Measurements from ENCODE around the gene INPP5A.
A peak's percentile ranks its signal among the peaks of the same experiment; 100 is the strongest.

The INPP5A gene

GRCh38 chr10:132636358-132636757 is 98.8 kb downstream of the INPP5A start:
- TF ChIP-seq POLR2A (IDR thresholded peaks at IDR 0.05; ENCODE audit: low read depth, low read length), result no peak
- FAIRE-seq (no peak), DNase-seq (ENCODE audit: insufficient read length, low spot score) (no peak)

DNA sequence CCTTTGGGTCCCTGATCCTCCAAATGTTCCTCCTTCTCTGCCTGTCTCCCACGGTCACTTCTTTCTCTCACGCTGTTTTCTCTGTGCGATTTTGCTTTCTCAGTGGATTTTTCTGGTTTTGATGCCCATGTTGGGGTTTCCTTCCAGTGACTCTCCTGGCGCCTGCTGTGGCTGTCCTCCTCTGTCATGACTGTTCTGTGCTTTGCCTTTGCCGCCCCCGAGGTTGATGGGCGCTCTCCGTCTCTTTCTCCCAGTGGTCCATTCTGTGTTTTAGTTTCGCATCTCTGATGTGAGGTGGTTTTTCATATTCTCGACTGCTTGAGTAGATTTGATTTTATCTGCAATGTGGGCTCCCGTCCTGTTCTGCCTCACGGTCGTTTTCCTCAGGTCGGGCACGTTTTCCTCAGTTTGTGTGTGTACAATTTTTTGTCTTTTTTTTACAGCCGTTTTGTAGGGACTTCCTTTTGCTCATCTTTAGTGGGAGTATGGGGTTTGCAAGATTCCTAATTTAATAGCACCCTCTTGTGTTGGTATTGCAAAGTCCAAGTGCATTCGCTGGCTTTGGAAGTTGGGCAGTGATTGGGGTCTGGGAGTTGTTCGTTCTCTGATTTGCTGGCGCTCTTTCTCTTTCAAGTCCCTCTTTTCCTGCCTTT is 100.0 kb downstream of the INPP5A start:
- FAIRE-seq, result no peak
- TF ChIP-seq POLR2A (IDR thresholded peaks at IDR 0.05; ENCODE audit: low read depth, low read length), result no peak
- DNase-seq (ENCODE audit: insufficient read length, low spot score), result peak; percentile 70

- no peak for DNase-seq (ENCODE audit: insufficient read length, low spot score)
- FAIRE-seq, result no peak
- TF ChIP-seq POLR2A (IDR thresholded peaks at IDR 0.05; ENCODE audit: low read depth, low read length), result no peak
These were observed 100.5 kb downstream of the INPP5A start for GRCh38 chr10:132638130-132638515.

DNA sequence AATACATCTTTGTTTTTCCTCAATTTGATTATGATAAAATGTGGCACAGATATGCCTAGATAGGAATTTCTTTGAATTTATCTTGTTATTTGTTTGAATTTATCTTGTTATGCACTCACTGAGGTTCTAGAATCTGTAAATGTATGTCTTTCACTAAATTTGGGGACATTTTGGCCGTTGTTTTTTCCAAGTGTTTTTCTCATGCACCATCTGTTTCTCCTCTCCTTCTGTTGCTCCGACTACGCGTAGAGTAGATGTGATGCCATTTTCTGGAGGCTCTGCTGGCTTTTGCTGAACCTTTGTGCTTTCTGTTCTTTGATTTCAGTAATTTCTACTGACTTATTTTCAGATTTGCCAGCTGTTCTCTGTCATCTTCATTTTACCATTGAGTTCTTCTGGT is 101.9 kb downstream of the INPP5A start:
- no peak for TF ChIP-seq POLR2A (IDR thresholded peaks at IDR 0.05; ENCODE audit: low read depth, low read length)
- no peak for DNase-seq (ENCODE audit: insufficient read length, low spot score)
- no peak for FAIRE-seq

GRCh38 chr10:132640326-132641125 is 102.9 kb downstream of the INPP5A start:
- TF ChIP-seq POLR2A (IDR thresholded peaks at IDR 0.05; ENCODE audit: low read depth, low read length), result no peak
- FAIRE-seq (no peak), DNase-seq (ENCODE audit: insufficient read length, low spot score) (no peak)

- no peak for DNase-seq (ENCODE audit: insufficient read length, low spot score)
- FAIRE-seq, result no peak
- no peak for TF ChIP-seq POLR2A (IDR thresholded peaks at IDR 0.05; ENCODE audit: low read depth, low read length)
These were observed 103.8 kb downstream of the INPP5A start for GRCh38 chr10:132641401-132641800.

GRCh38 chr10:132641966-132642731 is 104.6 kb downstream of the INPP5A start:
- no peak for DNase-seq (ENCODE audit: insufficient read length, low spot score)
- no peak for FAIRE-seq
- no peak for TF ChIP-seq POLR2A (IDR thresholded peaks at IDR 0.05; ENCODE audit: low read depth, low read length)

DNA sequence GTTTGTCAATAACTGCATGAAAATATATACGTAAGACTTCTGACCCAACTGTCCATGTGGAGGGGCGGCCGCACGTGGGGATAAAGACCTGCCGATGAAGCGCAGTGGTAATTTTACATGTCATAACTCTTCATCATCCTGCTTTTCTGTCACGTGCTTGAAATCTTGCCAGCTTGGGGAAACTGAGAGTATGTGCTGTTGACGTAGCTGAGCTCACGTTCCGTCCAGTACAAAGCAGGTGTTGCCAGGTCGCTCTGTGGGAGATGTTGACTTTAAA is 105.1 kb downstream of the INPP5A start:
- TF ChIP-seq POLR2A (IDR thresholded peaks at IDR 0.05; ENCODE audit: low read depth, low read length), result no peak
- no peak for DNase-seq (ENCODE audit: insufficient read length, low spot score)
- FAIRE-seq, result no peak

DNA sequence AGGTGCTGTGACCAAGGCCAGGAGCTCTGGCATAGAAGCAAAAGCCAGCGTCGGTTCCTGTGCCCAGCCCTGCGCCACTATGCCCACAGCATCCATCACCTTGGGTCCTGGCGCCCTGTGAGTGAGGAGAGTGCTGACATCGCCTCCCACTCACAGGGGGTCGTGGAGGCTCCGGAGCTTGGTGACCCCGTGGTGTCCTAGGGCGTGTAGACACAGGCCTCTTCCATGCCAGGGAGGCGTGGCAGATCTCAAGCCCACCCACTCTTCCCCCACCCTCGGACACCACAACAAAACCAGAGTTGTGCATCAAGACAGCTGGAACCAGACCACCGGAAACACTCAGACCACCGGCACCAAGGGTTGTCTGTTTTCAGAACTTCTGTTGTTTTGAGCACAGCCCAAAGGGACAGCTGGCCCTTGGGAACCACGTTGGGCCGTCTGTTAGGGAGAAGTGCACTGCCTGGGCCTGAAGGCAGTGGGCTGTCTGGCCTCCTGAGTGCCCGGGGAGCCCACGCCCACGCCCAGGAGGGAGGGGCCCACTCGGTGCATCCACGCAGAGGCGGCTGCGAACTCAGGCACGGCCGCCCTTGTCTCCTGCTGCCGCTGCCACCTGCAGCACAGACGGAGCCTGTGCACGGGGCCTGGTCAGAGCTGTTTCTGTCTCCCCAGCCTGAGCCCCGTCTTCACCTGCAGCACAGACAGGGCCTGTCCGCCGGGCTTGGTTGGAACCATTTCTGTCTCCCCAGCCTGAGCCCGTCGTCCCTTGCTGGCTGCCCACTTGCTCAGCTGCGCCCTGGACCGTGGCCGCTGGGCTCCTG is 106.3 kb downstream of the INPP5A start:
- DNase-seq (ENCODE audit: insufficient read length, low spot score) (no peak), FAIRE-seq (no peak)
- no peak for TF ChIP-seq POLR2A (IDR thresholded peaks at IDR 0.05; ENCODE audit: low read depth, low read length)

- no peak for FAIRE-seq
- DNase-seq (ENCODE audit: insufficient read length, low spot score), result no peak
- no peak for TF ChIP-seq POLR2A (IDR thresholded peaks at IDR 0.05; ENCODE audit: low read depth, low read length)
These were observed 107.1 kb downstream of the INPP5A start for GRCh38 chr10:132644527-132645246.

DNA sequence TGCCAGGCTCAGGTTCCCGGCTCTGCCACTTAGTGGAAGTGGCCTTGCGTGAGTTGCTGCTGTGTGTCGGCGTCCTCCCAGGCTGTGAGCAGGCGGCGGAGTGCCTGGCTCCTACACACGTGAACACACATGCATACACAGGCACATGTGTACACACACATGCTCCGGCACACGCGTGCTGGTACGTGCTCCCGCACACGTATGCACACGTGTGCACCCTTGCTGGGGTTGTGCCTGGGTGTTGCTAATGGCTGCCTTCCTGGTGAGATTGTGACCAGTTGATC is 107.6 kb downstream of the INPP5A start:
- DNase-seq (ENCODE audit: insufficient read length, low spot score) (no peak), FAIRE-seq (no peak)
- TF ChIP-seq POLR2A (IDR thresholded peaks at IDR 0.05; ENCODE audit: low read depth, low read length), result no peak

- no peak for TF ChIP-seq POLR2A (IDR thresholded peaks at IDR 0.05; ENCODE audit: low read depth, low read length)
- no peak for FAIRE-seq
- no peak for DNase-seq (ENCODE audit: insufficient read length, low spot score)
These were observed 108.2 kb downstream of the INPP5A start for GRCh38 chr10:132645630-132646442.

Data from H54 (cell line).